NT2/D1 (cell line): ENCODE measurements around the gene BTBD2.

Experiments used
- SUZ12 ChIP-seq: IDR thresholded peaks from 2 replicates; pipeline ENCODE4 v1.6.1; 2011; ENCODE audit not compliant: insufficient read length, insufficient read depth; ENCODE audit errors: extremely low read depth
- YY1 ChIP-seq: IDR thresholded peaks from 2 replicates; pipeline ENCODE4 v1.6.1; 2011; ENCODE audit not compliant: insufficient read length, insufficient read depth
- ZNF274 ChIP-seq: IDR thresholded peaks from 2 replicates; pipeline ENCODE4 v1.6.1; 2011; ENCODE audit warnings: mild to moderate bottlenecking, low read depth, low read length

DNA sequence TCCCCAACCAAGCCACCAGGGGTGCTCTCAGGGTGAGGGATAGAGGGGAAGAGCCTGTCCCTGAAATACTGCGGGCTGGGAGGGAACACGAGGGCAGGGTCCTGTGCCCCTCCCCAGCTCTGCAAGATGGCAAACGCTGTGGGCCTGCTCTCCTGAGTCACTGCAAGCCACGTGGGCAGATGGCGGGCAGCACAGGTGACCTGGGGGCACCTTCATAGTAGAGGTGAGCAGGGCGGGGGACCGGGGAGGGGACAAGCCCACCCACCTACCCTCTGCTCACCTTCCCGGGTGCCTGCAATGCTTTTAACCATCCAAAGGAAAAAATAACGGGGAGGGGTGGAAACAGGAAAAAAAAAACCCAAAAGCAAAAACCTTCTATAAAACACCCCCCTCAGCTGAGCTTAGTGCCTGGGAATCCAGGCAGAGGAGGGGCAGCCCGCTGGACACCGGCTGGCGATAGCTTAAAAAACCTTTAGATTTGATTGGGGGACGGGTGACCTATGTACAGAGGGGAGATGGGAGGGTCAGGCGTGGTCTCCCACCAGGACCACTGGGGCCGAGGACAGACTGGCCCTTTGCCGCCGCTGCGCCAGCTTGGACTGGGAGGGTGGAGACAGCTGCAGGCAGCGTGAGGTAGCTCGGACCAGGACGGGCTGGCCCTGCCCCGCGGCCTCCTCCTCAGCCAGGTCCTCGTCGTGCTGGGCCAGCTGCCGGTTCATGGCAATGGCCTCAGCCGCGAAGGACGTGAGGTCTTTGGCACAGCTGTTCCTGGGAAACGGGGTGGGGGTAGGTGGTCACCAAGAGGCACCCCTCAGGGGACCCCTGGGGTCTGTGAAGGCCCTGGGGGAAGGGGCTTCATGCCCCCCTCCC is 23.8 kb upstream of the BTBD2 start:
- TF ChIP-seq YY1 (no peak), ZNF274 (no peak), SUZ12 (no peak)
